GM06990 (cell line): ENCODE measurements around the gene TIGD2.
"Not testable (repeated sequence)": the region's sequence is repeated elsewhere in the genome, so short reads cannot be mapped to it uniquely, and the experiment has no call there.

Source experiments
- DNase-seq: peaks from one replicate; pipeline ENCODE4 v3.0.0-alpha.2; 2011; ENCODE audit not compliant: insufficient read length; ENCODE audit errors: extremely low read depth
- H3K27me3 ChIP-seq: replicated peaks from 2 replicates; pipeline ENCODE4 v1.6.0; 2011; ENCODE audit warnings: low read length; ENCODE audit not compliant: control insufficient read depth, insufficient read depth
- H3K36me3 ChIP-seq: 2 replicates; pipeline ENCODE4 v1.5.1; 2011; ENCODE audit warnings: low read length; ENCODE audit not compliant: control insufficient read depth, insufficient read depth
- H3K4me3 ChIP-seq: replicated peaks from 2 replicates; pipeline ENCODE4 v1.5.1; 2011; ENCODE audit warnings: low read depth, mild to moderate bottlenecking, control low read depth, low read length
- TF ChIP-seq, protein P1 (sequence below): IDR thresholded peaks from 2 replicates; pipeline ENCODE4 v1.5.1; 2011; ENCODE audit warnings: low read length, control low read depth, mild to moderate bottlenecking, inconsistent platforms; ENCODE audit not compliant: insufficient read depth, poor library complexity, severe bottlenecking

The TIGD2 gene

GRCh38 chr4:89140168-89140759 lies 28.9 kb downstream of the TIGD2 start:
- DNase-seq: no peak

GRCh38 chr4:89142691-89143669 lies 31.6 kb downstream of the TIGD2 start:
- no peak overlapping the region for H3K4me3 ChIP-seq
- TF ChIP-seq, protein P1, sequence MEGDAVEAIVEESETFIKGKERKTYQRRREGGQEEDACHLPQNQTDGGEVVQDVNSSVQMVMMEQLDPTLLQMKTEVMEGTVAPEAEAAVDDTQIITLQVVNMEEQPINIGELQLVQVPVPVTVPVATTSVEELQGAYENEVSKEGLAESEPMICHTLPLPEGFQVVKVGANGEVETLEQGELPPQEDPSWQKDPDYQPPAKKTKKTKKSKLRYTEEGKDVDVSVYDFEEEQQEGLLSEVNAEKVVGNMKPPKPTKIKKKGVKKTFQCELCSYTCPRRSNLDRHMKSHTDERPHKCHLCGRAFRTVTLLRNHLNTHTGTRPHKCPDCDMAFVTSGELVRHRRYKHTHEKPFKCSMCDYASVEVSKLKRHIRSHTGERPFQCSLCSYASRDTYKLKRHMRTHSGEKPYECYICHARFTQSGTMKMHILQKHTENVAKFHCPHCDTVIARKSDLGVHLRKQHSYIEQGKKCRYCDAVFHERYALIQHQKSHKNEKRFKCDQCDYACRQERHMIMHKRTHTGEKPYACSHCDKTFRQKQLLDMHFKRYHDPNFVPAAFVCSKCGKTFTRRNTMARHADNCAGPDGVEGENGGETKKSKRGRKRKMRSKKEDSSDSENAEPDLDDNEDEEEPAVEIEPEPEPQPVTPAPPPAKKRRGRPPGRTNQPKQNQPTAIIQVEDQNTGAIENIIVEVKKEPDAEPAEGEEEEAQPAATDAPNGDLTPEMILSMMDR: no peak
- no peaks in the 10 kb centered on the region for H3K27me3 ChIP-seq
- DNase-seq: peak; percentile 43
- no peaks in the 10 kb centered on the region for H3K36me3 ChIP-seq

More at GRCh38 chr4:89140168-89140759, 28.9 kb downstream of the TIGD2 start:
- H3K36me3 ChIP-seq: no peaks in the 10 kb centered on the region
- H3K27me3 ChIP-seq: no peaks in the 10 kb centered on the region
- TF ChIP-seq, protein P1: no peak
- H3K4me3 ChIP-seq: no peak overlapping the region

- DNase-seq, H3K27me3 ChIP-seq, H3K4me3 ChIP-seq, H3K36me3 ChIP-seq: not testable (repeated sequence)
Measured at GRCh38 chr4:89144652-89145051, 33.3 kb downstream of the TIGD2 start.

GRCh38 chr4:89146196-89146595 lies 34.9 kb downstream of the TIGD2 start:
- DNase-seq: no peak
- no peak overlapping the region for H3K4me3 ChIP-seq
- H3K27me3 ChIP-seq: no peaks in the 10 kb centered on the region
- no peaks in the 10 kb centered on the region for H3K36me3 ChIP-seq
- TF ChIP-seq, protein P1: no peak

DNA sequence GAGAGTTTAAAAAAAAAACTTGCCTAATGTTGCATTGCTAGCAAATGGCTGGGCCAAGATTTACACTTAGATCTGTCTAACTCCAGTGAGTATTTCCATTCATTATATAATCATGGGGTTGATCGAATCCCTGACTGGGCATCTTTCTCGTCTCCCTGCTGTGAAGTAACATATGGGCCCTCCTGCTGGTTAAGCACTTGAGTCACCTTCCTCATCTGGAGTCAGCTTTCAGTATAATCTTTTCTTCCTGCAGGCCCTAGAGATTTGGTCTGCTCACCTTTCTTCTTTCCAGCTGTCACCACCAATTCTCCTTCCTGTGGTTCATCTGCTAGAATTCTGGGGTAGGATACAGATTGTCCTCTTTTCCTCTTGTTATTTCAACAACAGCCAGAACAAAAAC lies 41.6 kb downstream of the TIGD2 start:
- TF ChIP-seq, protein P1: no peak
- H3K36me3 ChIP-seq: no peaks in the 10 kb centered on the region
- H3K4me3 ChIP-seq: no peak overlapping the region
- DNase-seq: no peak
- no peaks in the 10 kb centered on the region for H3K27me3 ChIP-seq
